Liver (tissue), 3 donors: ENCODE measurements around the gene DHRS4.
"Not testable (repeated sequence)": the region's sequence is repeated elsewhere in the genome, so short reads cannot be mapped to it uniquely, and the experiment has no call there.

Source experiments
- CTCF ChIP-seq: fragments of 150-350 bp; IDR thresholded peaks from 2 replicates; pipeline ENCODE4 v1.5.1; 2017; ENCODE audit warnings: improper control_type of control experiment, low read depth, low read length; ENCODE audit not compliant: missing input control
- EGR1 ChIP-seq, 2 donors: IDR thresholded peaks; 2 replicates each; pipeline ENCODE4 v1.6.1; 2016 to 2018; ENCODE audit warnings: antibody characterized with exemption in 2 of 2, low read depth in 2 of 2
- GABPA ChIP-seq, 2 donors: IDR thresholded peaks in 1 of 2; conservative IDR thresholded peaks in 1 of 2; 2 replicates each; pipeline ENCODE4 v1.6.1; 2016; ENCODE audit warnings: antibody characterized with exemption in 2 of 2, mild to moderate bottlenecking in 1 of 2, moderate library complexity in 1 of 2
- RAD21 ChIP-seq, 2 donors: IDR thresholded peaks; 2 replicates each; pipeline ENCODE4 v1.6.1; 2016; ENCODE audit warnings: antibody characterized with exemption in 2 of 2, mild to moderate bottlenecking in 2 of 2
- REST ChIP-seq: IDR thresholded peaks from 2 replicates; pipeline ENCODE4 v1.6.1; 2016; ENCODE audit warnings: antibody characterized with exemption, mild to moderate bottlenecking
- RXRA ChIP-seq, 2 donors: IDR thresholded peaks; 2 replicates each; pipeline ENCODE4 v1.6.1; 2017 to 2018; ENCODE audit warnings: antibody characterized with exemption in 2 of 2, mild to moderate bottlenecking in 1 of 2
- YY1 ChIP-seq: IDR thresholded peaks from 2 replicates; pipeline ENCODE4 v1.6.1; 2016; ENCODE audit warnings: antibody characterized with exemption, mild to moderate bottlenecking
- donor health status: healthy.
- donor health status: healthy.

GRCh38 chr14:23977208-23977607 is 23.6 kb downstream of the DHRS4 start:
- TF ChIP-seq CTCF (peak; percentile 14), RAD21 (IDR thresholded peaks at IDR 0.05) (peak in 1 of 2 donors; percentile 48)
- not testable (repeated sequence) for TF ChIP-seq GABPA (IDR thresholded peaks at IDR 0.05 in 1 of 2, conservative IDR thresholded peaks at IDR 0.05 in 1 of 2); REST; EGR1 (IDR thresholded peaks at IDR 0.05; ENCODE audit: low read depth in 2 of 2); YY1; RXRA (IDR thresholded peaks at IDR 0.05)
